Psoas muscle (tissue), 8 donors: ENCODE data around the gene WDR91. TPM values are rescaled to one million over a fixed set of nuclear protein-coding genes. Genes with fewer than 3 reads are reported as not detected.

ENCODE experiments used
- ATAC-seq, 4 donors: fragments of 200-7000 bp; cut with Tn5 transposase; one replicate each; pipeline ENCODE4 v1.9.1; 2020; ENCODE audit warnings: moderate library complexity in 3 of 4, mild to moderate bottlenecking in 2 of 4
- DNase-seq, 2 donors: peaks; one replicate each; pipeline ENCODE4 v3.0.0-alpha.2; 2020
- H3K27ac ChIP-seq: fragments of 200-600 bp; one replicate; pipeline ENCODE4 v1.8.0; 2022
- H3K27me3 ChIP-seq, 3 donors: fragments of 200-600 bp in 1 of 3; one replicate each; pipeline versions ENCODE4 v1.6.1 to v1.8.0; 2013 to 2022; ENCODE audit warnings: low read length in 2 of 3, mild to moderate bottlenecking in 2 of 3, moderate library complexity in 1 of 3; ENCODE audit not compliant: insufficient read depth in 3 of 3
- H3K36me3 ChIP-seq, 2 donors: fragments of 200-600 bp in 1 of 2; one replicate each; pipeline versions ENCODE4 v1.6.1 to v1.8.0; 2013 to 2022; ENCODE audit warnings: low read depth in 1 of 2, mild to moderate bottlenecking in 1 of 2, moderate library complexity in 1 of 2; ENCODE audit not compliant: insufficient read depth in 1 of 2
- H3K4me1 ChIP-seq: fragments of 200-600 bp; one replicate; pipeline ENCODE4 v1.8.0; 2022
- H3K4me3 ChIP-seq: fragments of 200-600 bp; one replicate; pipeline ENCODE4 v1.8.0; 2022; ENCODE audit warnings: mild to moderate bottlenecking
- H3K9me3 ChIP-seq: fragments of 200-600 bp; one replicate; pipeline ENCODE4 v1.8.0; 2022
- CTCF ChIP-seq: fragments of 200-600 bp; IDR thresholded peaks from one replicate; pipeline ENCODE4 v1.8.0; 2022; ENCODE audit warnings: antibody characterized with exemption
- WGBS, 3 donors: extraction: QIAGEN DNeasy Blood & Tissue Kit; methylation state at CpG; one replicate each; pipeline versions ENCODE4 v1.1.6 to v1.1.7; 2013; 5-methylcytosine and 5-hydroxymethylcytosine counted together
- intact Hi-C, 2 donors: fragments of 100-400 bp; cut with DNase I; formaldehyde crosslinking; loops; one replicate each; pipeline versions ENCODE4 v1.11.0 to v1.14.2; 2022
- polyA plus RNA-seq, 3 donors: library from polyadenylated mRNA; stranded (reverse); fragments of 200-250 nt; gene quantifications; one replicate each; pipeline ENCODE4 v1.2.3, GENCODE V29; 2013
- total RNA-seq, 4 donors: library from RNA; stranded (reverse); fragmentation: NEBNext Ultra II Directional in 2 of 4; extraction: Animal tissue kit (Norgen Biotek cat#: 25700) in 2 of 4; gene quantifications; one replicate each; pipeline versions ENCODE4 v1.2.1 to v1.2.4, GENCODE V29; 2021 to 2023
- donor health status: healthy with polysubstance abuse.
- donor health status: DM: no; HTN: no; CAD: no; lungs with moderate emphysema.
- donor health status: Bipolar disorder and iron deficiency.
- donor health status: healthy.
- donor health status: DM: yes; HTN: yes; CAD: no.
- donor health status: DM: no; HTN: no; CAD: no.
- donor health status: DM: no; HTN: no; CAD: no.
- donor health status: DM: yes; HTN: yes; CAD: no.

Gene WDR91
- total and polyA plus RNA-seq, 7 donors = 2.7 to 23.6 (median 4.8) TPM

GRCh38 chr7:135164357-135165061 is 46.8 kb downstream of the WDR91 start:
- DNase-seq (peak; percentile 80 to 93), ATAC-seq (peak; percentile 76 to 83 (median 82))
- Histone ChIP-seq H3K36me3 (peaks cover 0 to 47% of the 10 kb centered on the region in 2 donors), H3K4me3 (peak overlapping the region; percentile 53), H3K27ac (peak overlapping the region; percentile 100), H3K27me3 (no peaks in the 10 kb centered on the region), H3K9me3 (no peaks in the 10 kb centered on the region), H3K4me1 (peaks cover 93% of the 10 kb centered on the region)
- intact Hi-C loops = loop anchor here (2.0 to 10.0 kb wide), 4 partner anchors 16 to 630 kb away; partner anchors contain the start of genes AGBL3 (in 1 of the 2), AKR1B15 (in 1 of the 2) and TMEM140 (in 1 of the 2)
- 25 to 48% (median 28%) methylated on average over 18 of the region's 18 CpGs for WGBS, 3 donors
- TF ChIP-seq CTCF = peak; percentile 80

GRCh38 chr7:135162382-135163001 is 48.8 kb downstream of the WDR91 start:
- Histone ChIP-seq H3K36me3 (peaks cover 0 to 37% of the 10 kb centered on the region in 2 donors), H3K27ac (peak overlapping the region; percentile 100), H3K9me3 (no peaks in the 10 kb centered on the region), H3K4me3 (peak overlapping the region; percentile 57), H3K4me1 (peaks cover 92% of the 10 kb centered on the region), H3K27me3 (no peaks in the 10 kb centered on the region)
- no peak for TF ChIP-seq CTCF
- 87 to 96% (median 96%) methylated on average over 2 of the region's 2 CpGs for WGBS, 3 donors
- intact Hi-C loops = loop anchor here (10.0 kb wide), 3 partner anchors 178 to 628 kb away; partner anchors contain the start of genes AGBL3 (in 1 of the 2) and AKR1B15 (in 1 of the 2)
- DNase-seq = no peak
- no peak for ATAC-seq

GRCh38 chr7:135161669-135162068 is 49.7 kb downstream of the WDR91 start:
- intact Hi-C loops = loop anchor here (10.0 kb wide), 3 partner anchors 177 to 627 kb away; partner anchors contain the start of genes AGBL3 (in 1 of the 2) and AKR1B15 (in 1 of the 2)
- 64 to 72% (median 70%) methylated on average over 6 of the region's 6 CpGs for WGBS, 3 donors
- H3K9me3 ChIP-seq = no peaks in the 10 kb centered on the region
- H3K36me3 ChIP-seq = peaks cover 0 to 35% of the 10 kb centered on the region in 2 donors
- peak overlapping the region; percentile 57 for H3K4me3 ChIP-seq
- no peak for DNase-seq
- H3K27ac ChIP-seq = peak overlapping the region; percentile 100
- peaks cover 91% of the 10 kb centered on the region for H3K4me1 ChIP-seq
- TF ChIP-seq CTCF = no peak
- ATAC-seq = no peak
- H3K27me3 ChIP-seq = no peaks in the 10 kb centered on the region

- ATAC-seq = no peak
- H3K36me3 ChIP-seq = peaks cover 0 to 29% of the 10 kb centered on the region in 2 donors
- intact Hi-C loops = loop anchor here (10.0 kb wide), 3 partner anchors 176 to 626 kb away; partner anchors contain the start of genes AGBL3 (in 1 of the 2) and AKR1B15 (in 1 of the 2)
- H3K4me1 ChIP-seq = peaks cover 88% of the 10 kb centered on the region
- DNase-seq = no peak
- H3K27ac ChIP-seq = peak overlapping the region; percentile 100
- peak overlapping the region; percentile 57 for H3K4me3 ChIP-seq
- WGBS, 3 donors = 29 to 55% (median 36%) methylated on average over 9 of the region's 9 CpGs
- TF ChIP-seq CTCF = no peak
- H3K9me3 ChIP-seq = peaks cover 6% of the 10 kb centered on the region
- no peaks in the 10 kb centered on the region for H3K27me3 ChIP-seq
These were observed 50.3 kb downstream of the WDR91 start for GRCh38 chr7:135160858-135161653.
